K562 (cell line): ENCODE measurements around the gene GPR83. TPM values are rescaled to one million over a fixed set of nuclear protein-coding genes. Genes with fewer than 3 reads are reported as not detected.

ENCODE experiments used
- ATAC-seq: fragments of 200-7000 bp; cut with Tn5 transposase; 3 replicates; pipeline ENCODE4 v1.9.1; 2020; ENCODE audit warnings: moderate library complexity
- BruUV-seq: library from RNA; stranded (reverse); fragments of 400-500 nt; replicated peaks from 2 replicates; lab custom pipeline; 2021; lab: Mats Ljungman, UMichigan
- CTCF ChIA-PET: fragments of 300-600 bp; formaldehyde crosslinking; extraction: SDS; loops from one replicate; lab custom pipeline; 2021; ENCODE audit warnings: low intra/inter-chr PET ratio; lab: Yijun Ruan, JAX
- POLR2A ChIA-PET: fragments of 300-600, 350-650 bp; sonication (Branson Sonifier 250); formaldehyde crosslinking; extraction: SDS; loops from one replicate; lab custom pipeline; 2021; ENCODE audit warnings: antibody characterized with exemption, inconsistent platforms; lab: Yijun Ruan, JAX
- DNase-seq, 4 experiments: peaks; one replicate each; pipeline versions ENCODE4 v3.0.0 to v3.0.0-alpha.2; 2011 to 2018; ENCODE audit warnings: low spot score in 3 of 4, mixed read lengths in 3 of 4; ENCODE audit errors: extremely low read depth in 1 of 4
- FAIRE-seq: peaks from 2 replicates; lab custom pipeline; 2011; peaks lifted over from hg19 to GRCh38; lab: Jason Lieb, UNC
- H2AFZ ChIP-seq: 2 replicates; pipeline ENCODE4 v1.6.0; 2011; ENCODE audit warnings: low read depth, low read length, control low read depth, inconsistent platforms
- H3K27ac ChIP-seq: fragments of 200-600 bp; 3 replicates; pipeline ENCODE4 v1.8.0; 2011; ENCODE audit warnings: low read depth, mild to moderate bottlenecking, control low read depth, inconsistent platforms, low read length, moderate library complexity, mixed read lengths; ENCODE audit errors: extremely low read depth
- H3K27me3 ChIP-seq, 2 experiments: fragments of 300-600 bp in 1 of 2; 2 replicates in 1 of 2; 3 replicates in 1 of 2; pipeline versions ENCODE4 v1.6.0 to v1.8.0; 2011; ENCODE audit warnings: inconsistent platforms in 2 of 2, low read length in 2 of 2, mild to moderate bottlenecking in 1 of 2, mixed read lengths in 1 of 2, moderate library complexity in 1 of 2; ENCODE audit not compliant: control insufficient read depth in 2 of 2, insufficient read depth in 2 of 2
- H3K36me3 ChIP-seq: fragments of 300-600 bp; 3 replicates; pipeline ENCODE4 v1.8.0; 2011; ENCODE audit warnings: mild to moderate bottlenecking, low read length, inconsistent platforms; ENCODE audit not compliant: control insufficient read depth, insufficient read depth
- H3K4me1 ChIP-seq, 2 experiments: fragments of 200-600 bp in 1 of 2; replicated peaks in 1 of 2; 2 replicates in 1 of 2; 3 replicates in 1 of 2; pipeline versions ENCODE4 v1.5.1 to v1.8.0; 2011; ENCODE audit warnings: inconsistent platforms in 2 of 2, low read length in 2 of 2, mild to moderate bottlenecking in 1 of 2, mixed read lengths in 1 of 2, moderate library complexity in 1 of 2; ENCODE audit not compliant: control insufficient read depth in 2 of 2, insufficient read depth in 2 of 2
- H3K4me2 ChIP-seq: 2 replicates; pipeline ENCODE4 v1.6.1; 2011; ENCODE audit warnings: low read length, control low read depth, inconsistent platforms, mixed read lengths; ENCODE audit not compliant: insufficient read depth
- H3K4me3 ChIP-seq: fragments of 200-600 bp; sonication (generic), shearing (Covaris generic); 2 replicates; pipeline ENCODE4 v1.5.1; 2016; ENCODE audit warnings: control low read depth, inconsistent platforms
- H3K79me2 ChIP-seq: fragments of 200-600 bp; 3 replicates; pipeline ENCODE4 v1.8.0; 2011; ENCODE audit warnings: low read length, inconsistent platforms; ENCODE audit not compliant: control insufficient read depth, insufficient read depth
- H3K9ac ChIP-seq, 2 experiments: 2 replicates each; pipeline versions ENCODE4 v1.6.0 to v1.6.1; 2011; ENCODE audit warnings: low read depth in 2 of 2, low read length in 2 of 2, control low read depth in 1 of 2, inconsistent platforms in 1 of 2, mild to moderate bottlenecking in 1 of 2, mixed read lengths in 1 of 2; ENCODE audit not compliant: insufficient read depth in 1 of 2
- H3K9me1 ChIP-seq: one replicate; pipeline ENCODE4 v1.6.0; 2011; ENCODE audit warnings: inconsistent platforms, mild to moderate bottlenecking, low read length, moderate library complexity; ENCODE audit not compliant: control insufficient read depth, insufficient read depth
- H3K9me3 ChIP-seq: replicated peaks from 2 replicates; pipeline ENCODE4 v1.5.1; 2011; ENCODE audit warnings: low read depth, low read length, inconsistent platforms; ENCODE audit not compliant: control insufficient read depth, insufficient read depth
- H4K20me1 ChIP-seq: replicated peaks from 2 replicates; pipeline ENCODE4 v1.6.1; 2011; ENCODE audit warnings: low read length, inconsistent platforms, mixed read lengths; ENCODE audit not compliant: control insufficient read depth, insufficient read depth
- ARID3B ChIP-seq: fragments of 250-450 bp; sonication (Bioruptor Pico); IDR thresholded peaks from 2 replicates; pipeline ENCODE4 v1.4.0; 2020; ENCODE audit warnings: borderline replicate concordance
- KLF16 ChIP-seq: IDR thresholded peaks from 2 replicates; pipeline ENCODE4 v1.6.1; 2016; ENCODE audit warnings: antibody characterized with exemption
- TBP ChIP-seq: optimal IDR thresholded peaks from 2 replicates; pipeline ENCODE3; 2011; ENCODE audit warnings: low read depth, low read length, improper control_type of control experiment
- ZNF134 ChIP-seq: fragments of 250-450 bp; sonication (Bioruptor Pico); conservative IDR thresholded peaks from 2 replicates; pipeline ENCODE4 v1.4.0; 2020
- ZNF445 ChIP-seq: fragments of 250-450 bp; sonication (Bioruptor Pico); IDR thresholded peaks from 2 replicates; pipeline ENCODE4 v1.4.0; 2020; ENCODE audit warnings: low read depth, mild to moderate bottlenecking, moderate library complexity
- WGBS: fragments of 100-300 bp; shearing (Covaris generic); methylation state at CpG from one replicate; pipeline ENCODE4 v1.1.6; 2016; ENCODE audit warnings: low coverage, mixed read lengths; ENCODE audit not compliant: insufficient coverage; ENCODE audit errors: missing lambda C conversion rate; 5-methylcytosine and 5-hydroxymethylcytosine counted together
- in situ Hi-C: fragments of 300-500 bp; cut with MboI; formaldehyde crosslinking; loops from 4 replicates; pipeline ENCODE4 v1.15.0; 2018; ENCODE audit warnings: inconsistent platforms, mixed read lengths
- intact Hi-C: fragments of 100-400 bp; cut with micrococcal nuclease; formaldehyde crosslinking; loops from 2 replicates; pipeline ENCODE4 v1.14.2; 2022
- polyA plus RNA-seq, 8 experiments: library from polyadenylated mRNA; depleted of rRNA in 4 of 8; stranded (reverse) in 5 of 8; unstranded in 3 of 8; fragments of >200 nt; fragmentation: Nextera tagmentation in 2 of 8; fragmentation: Illumina TruSeq in 1 of 8; extraction: Ambion mirVana in 2 of 8; extraction: Trizol in 1 of 8; gene quantifications; 2 replicates each; pipeline versions ENCODE4 v1.2.1 to v1.2.3, GENCODE V29; 2011 to 2014; ENCODE audit warnings: inconsistent platforms in 1 of 8, missing spikeins in 1 of 8
- total RNA-seq, 7 experiments: library from RNA; depleted of rRNA in 6 of 7; stranded (reverse); fragments of >200 nt in 6 of 7; fragmentation: Illumina TruSeq in 2 of 7; extraction: Trizol in 2 of 7; gene quantifications; 2 replicates each; pipeline versions ENCODE4 v1.2.1 to v1.2.3, GENCODE V29; 2011 to 2021; ENCODE audit warnings: low replicate concordance in 1 of 7
- TF ChIP-seq, protein P1 (sequence below): fragments of 450-650 bp; IDR thresholded peaks from 2 replicates; pipeline ENCODE4 v1.6.1; 2018; ENCODE audit warnings: mild to moderate bottlenecking, low read depth; ENCODE audit not compliant: partially characterized antibody

The GPR83 gene
- total and polyA plus RNA-seq, 9 of the 15 experiments (the other 6 are each of a cell fraction or from before 2014, with no cell fraction given), result 0.03 to 0.13 (median 0.08) TPM; not detected in 2

DNA sequence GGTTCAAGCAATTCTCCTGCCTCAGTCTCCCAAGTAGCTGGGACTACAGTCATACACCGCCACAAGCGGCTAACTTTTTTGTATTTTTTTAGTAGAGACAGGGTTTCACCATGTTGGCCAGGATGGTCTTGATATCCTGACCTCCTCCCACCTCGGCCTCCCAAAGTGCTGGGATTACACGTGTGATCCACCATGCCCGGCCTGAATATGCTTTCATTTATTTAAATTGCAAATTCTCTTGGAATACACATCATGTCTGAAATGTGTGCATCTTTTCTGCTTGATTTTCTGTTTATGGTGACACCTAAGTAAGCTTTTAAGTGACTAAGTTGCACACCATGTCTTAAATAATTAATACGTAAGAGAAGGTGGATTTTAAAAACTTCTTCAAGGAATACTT, 65.2 kb downstream of the GPR83 start:
- Histone ChIP-seq H3K79me2 (no peaks in the 10 kb centered on the region), H3K4me1 (no peaks in the 10 kb centered on the region), H3K9ac (no peak overlapping the region), H3K27me3 (peaks cover 0 to 3% of the 10 kb centered on the region in 2 experiments; a peak in 3 of 5 replicates), H3K27ac (no peak overlapping the region), H3K9me1 (no peaks in the 10 kb centered on the region), H3K9me3 (no peaks in the 10 kb centered on the region), H3K4me3 (no peak overlapping the region), H4K20me1 (no peaks in the 10 kb centered on the region), H2AFZ (no peak overlapping the region), H3K36me3 (no peaks in the 10 kb centered on the region), H3K4me2 (no peak overlapping the region)
- CTCF ChIA-PET, result no interaction called here
- 0% methylated on average over 6 of the region's 6 CpGs for WGBS
- TF ChIP-seq TBP (no peak), ZNF445 (CRISPR knock-in tag) (no peak), ZNF134 (CRISPR knock-in tag) (no peak), ARID3B (no peak), KLF16 (no peak)
- TF ChIP-seq, protein P1, sequence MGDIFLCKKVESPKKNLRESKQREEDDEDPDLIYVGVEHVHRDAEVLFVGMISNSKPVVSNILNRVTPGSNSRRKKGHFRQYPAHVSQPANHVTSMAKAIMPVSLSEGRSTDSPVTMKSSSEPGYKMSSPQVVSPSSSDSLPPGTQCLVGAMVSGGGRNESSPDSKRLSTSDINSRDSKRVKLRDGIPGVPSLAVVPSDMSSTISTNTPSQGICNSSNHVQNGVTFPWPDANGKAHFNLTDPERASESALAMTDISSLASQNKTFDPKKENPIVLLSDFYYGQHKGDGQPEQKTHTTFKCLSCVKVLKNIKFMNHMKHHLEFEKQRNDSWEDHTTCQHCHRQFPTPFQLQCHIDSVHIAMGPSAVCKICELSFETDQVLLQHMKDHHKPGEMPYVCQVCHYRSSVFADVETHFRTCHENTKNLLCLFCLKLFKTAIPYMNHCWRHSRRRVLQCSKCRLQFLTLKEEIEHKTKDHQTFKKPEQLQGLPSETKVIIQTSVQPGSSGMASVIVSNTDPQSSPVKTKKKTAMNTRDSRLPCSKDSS, result no peak
- BruUV-seq, result no TSS peak
- intact Hi-C loops, result no loop called here
- in situ Hi-C loops, result no loop called here
- ATAC-seq (no peak), DNase-seq (no peak), FAIRE-seq (no peak)
- POLR2A ChIA-PET, result interaction anchor here (0.6 kb wide), 1 partner anchor 105 kb away, joined by 3 read pairs; no protein-coding TSS in a partner anchor
